NCI-H345 treated with DMSO at 0.1 percent for 48 hours (cell line): ENCODE data around the gene PHLPP2.
"Not testable (repeated sequence)": the region's sequence is repeated elsewhere in the genome, so short reads cannot be mapped to it uniquely, and the experiment has no call there.

Experiments
- DNase-seq: peaks from one replicate; lab custom pipeline; 2025; ENCODE audit not compliant: unreplicated experiment; lab: John Stamatoyannopoulos, UW

The PHLPP2 gene

DNA sequence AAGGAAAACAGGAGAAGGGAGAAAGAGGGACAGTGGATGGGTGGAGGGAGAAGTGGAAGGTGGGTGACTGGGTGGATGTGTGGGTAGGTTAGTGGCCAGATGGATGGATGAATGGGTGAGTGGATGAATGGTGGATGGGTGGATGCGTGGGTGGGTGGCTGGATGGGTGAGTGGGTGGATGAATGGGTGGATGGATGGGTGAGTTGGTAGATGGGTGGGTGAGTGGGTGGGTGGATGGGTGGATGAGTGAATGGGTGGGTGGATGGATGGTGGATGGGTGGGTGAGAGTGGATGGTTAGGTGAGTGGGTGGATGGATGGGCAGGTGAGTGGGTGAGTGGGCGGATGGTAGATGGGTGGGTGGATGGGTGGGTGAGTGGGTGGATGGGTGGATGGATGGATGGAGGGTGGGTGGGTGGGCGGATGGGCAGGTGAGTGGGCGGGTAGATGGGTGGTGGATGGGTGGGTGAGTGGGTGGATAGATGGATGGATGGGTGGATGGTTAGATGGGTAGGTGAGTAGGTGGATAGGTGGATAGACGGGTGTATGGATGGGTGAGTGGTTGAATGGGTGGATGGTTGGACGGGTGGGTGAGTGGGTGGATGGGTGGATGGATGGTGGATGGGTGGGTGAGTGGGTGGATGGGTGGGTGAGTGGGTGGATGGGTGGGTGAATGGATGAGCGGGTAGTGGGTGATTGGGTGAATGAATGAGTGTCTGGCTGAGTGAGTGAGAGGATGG is 99.2 kb downstream of the PHLPP2 start:
- no peak for DNase-seq

DNA sequence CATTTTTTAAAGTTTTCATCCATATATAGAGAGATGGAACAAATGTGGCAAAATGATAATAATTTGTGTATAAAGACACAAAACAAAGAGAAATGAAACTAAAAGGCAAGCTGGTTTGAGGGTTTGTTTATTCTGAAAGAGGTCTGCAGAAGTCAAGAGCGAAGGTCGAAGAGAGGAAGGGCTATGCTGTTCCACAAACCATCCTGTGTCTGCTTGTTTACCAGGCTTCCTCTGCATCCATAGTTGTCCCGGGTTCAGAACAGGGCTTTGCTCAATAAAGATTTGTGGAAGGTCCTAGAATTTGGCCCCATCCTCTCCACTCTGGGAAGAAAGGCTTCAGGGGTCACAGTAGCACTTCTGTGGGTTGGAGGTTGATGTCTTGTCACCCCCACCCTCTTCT is 100.9 kb downstream of the PHLPP2 start:
- DNase-seq = no peak

DNA sequence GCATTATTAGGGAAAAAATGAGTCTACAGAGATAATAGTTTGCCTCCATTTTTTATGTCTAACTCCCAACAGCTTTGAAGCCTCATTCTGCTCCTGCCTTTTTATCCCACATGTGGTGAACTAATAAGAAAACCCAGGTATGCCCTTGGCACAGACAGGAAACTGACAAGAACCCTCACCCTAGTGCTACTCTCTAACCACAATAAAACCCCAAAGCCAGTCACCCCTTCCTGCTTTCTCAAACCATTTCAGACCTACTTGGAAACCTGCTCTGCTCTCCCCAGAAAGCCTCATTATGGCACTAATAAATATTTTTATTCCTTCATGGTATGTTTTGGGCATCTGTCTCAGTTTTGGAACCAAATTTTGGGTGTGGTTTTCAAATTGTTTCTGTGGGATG is 102.4 kb downstream of the PHLPP2 start:
- DNase-seq = no peak

DNA sequence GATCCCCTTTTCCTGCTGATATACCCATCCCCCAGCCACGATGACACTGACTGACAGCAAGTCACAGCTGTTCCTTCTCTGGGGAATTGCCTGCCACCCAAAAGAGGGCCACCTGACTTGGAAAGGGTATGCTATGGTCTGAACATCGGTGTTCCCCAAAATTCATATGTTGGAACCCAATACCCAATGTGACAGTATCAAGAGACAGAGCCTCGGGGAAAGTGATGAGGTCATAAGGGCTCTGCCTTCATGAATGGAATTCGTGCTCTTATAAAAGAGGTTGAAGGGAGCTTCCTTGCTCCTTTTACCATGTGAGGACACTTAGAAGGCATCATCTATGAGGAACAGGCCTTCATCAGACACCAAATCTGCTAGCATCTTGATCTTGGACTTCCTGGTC is 106.1 kb downstream of the PHLPP2 start:
- no peak for DNase-seq

DNA sequence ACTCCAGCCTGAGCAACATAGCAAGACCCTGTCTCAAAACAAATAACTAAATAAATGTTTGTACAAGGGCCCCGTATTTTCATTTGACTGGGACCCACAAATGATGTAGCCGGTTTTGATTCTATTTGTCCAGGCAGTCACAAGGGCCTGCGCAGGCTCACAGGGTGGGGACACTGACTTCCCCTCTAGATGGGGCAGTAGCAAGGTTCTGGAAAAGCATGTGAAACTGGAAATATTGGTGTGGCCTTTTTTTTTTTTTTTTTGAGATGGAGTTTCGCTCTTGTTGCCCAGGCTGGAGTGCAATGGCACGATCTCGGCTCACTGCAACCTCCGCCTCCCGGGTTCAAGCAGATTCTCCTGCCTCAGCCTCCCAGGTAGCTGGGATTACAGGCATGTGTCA is 109.5 kb downstream of the PHLPP2 start:
- not testable (repeated sequence) for DNase-seq

DNA sequence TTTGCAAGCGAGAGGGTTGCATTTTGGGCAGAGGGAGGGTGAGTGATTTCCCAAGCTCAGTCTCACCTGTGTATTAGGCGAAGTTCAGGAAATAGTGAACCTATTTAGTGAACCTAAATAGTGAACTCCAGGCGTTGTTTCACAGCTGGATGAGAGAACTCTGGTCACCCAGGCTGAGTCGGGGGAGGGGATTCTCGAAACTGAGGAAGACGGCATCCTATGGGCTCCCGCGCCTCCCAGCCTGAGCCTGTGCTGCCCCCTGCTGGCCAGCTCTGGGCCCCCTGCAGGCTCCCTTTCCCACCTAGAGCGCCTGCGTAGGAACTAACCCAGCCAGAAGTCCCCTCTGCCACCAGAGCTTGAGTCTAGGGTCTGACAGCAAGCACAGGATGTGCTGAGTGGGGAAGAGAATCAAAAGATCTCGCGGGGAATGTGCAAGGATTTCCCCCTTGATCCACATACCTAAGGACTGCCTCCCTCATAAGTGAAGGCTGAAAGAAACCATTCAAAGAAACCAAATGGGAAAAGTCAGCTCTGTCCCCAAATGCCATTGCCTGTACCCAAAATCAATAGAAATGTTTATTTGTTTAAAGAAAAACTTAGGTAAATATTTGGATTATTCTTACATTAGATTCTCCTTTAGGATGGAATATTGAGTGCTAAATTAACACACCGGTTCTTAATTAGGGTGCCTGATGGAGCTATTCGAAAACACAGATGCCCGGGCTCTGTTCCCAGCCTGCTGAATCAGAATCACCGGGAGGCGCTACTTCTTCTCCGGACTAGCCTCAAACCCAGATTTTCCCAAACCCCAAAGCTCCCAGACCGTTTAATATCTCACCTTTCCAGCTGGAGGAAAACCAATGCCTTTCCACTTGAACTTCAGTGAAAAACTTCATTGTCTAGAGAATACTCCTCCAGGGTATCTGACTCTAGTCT is 113.3 kb downstream of the PHLPP2 start:
- DNase-seq = peak; percentile 20

DNA sequence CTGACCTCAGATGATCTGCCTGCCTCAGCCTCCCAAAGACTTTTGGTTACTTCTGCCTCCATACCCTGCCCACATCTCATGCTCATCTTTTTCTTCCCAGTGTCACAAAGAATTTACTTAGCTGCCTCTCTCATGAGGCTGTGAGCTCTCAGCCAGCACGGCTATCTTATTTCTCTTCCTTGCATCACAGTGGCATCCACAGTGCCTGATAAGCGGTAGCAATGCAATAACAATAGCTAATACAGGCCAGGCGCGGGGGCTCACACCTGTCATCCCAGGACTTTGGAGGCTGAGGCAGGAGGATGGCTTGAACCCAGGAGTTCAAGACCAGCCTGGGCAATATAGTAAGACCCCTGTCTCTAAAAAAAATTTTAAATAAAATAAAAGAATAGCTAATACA is 114.1 kb downstream of the PHLPP2 start:
- DNase-seq = no peak

DNA sequence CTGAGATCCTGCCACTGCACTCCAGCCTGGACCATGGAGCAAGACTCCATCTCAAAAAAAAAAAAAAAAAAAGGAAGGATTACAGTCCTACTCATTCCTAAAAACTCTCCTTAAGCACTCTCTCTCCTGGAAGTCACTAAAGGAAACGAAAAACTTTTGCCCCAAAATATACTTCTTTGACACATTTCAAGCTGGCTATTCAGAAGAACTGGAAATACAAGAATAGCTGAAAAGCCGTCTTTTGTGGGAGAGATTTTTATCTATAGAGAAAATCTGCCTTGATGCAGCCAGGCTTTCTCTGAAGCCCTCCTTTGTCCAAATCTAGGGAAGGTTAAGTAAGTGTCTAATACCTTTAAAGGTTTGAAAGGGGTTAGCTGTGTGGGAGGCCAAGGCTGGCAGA is 115.4 kb downstream of the PHLPP2 start:
- no peak for DNase-seq

DNA sequence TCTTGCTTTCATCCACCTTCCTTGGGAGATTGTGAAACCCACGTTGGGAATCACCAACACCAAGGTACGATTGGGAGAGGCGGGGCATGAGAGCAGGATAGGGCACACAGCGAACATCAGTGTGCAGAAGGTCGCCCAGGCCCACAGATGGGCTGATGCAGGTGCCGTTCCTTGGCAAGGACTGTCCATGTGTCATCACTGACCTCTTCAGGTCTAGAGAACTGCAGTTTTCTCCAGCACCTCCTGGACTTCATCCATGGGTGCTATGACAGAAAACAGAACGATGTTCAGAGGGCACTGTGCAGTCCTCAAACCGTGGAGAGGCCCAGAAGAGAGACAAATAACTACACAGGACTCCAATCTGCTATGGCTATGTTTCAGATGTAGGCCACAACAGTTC is 123.7 kb downstream of the PHLPP2 start:
- DNase-seq = no peak

DNA sequence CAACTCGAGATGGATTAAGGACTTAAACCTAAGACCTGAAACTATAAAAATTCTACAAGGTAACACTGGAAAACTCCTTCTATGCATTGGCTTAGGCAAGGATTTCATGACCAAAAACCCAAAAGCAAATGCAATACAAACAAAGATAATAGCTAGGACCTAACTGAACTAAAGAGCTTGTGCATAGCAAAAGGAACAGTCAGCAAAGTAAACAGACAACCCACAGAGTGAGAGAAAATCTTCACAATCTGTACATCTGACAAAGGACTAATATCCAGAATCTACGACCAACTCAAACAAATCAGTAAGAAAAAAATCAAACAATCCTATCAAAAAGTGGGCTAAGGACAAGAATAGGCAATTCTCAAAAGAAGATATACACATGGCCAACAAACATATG is 126.1 kb downstream of the PHLPP2 start:
- DNase-seq = not testable (repeated sequence)

DNA sequence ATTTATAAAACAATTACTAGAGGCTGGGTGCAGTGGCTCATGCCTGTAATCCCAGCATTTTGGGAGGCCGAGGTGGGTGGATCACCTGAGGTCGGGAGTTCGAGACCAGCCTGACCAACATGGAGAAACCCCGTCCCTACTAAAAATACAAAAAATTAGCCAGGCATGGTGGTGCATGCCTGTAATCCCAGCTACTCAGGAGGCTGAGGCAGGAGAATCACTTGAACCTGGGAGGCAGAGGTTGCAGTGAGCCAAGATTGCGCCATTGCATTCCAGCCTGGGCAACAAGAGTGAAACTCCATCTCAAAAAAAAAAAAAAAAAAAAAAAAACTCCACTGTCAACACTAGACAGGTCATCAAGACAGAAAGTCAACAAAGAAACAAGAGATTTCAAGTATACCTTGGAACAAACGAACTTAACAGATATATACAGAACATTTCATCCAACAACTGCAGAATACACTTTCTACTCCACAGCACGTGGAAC is 129.1 kb downstream of the PHLPP2 start:
- DNase-seq = not testable (repeated sequence)
